Sigmoid colon (tissue), 7 donors: Measurements from ENCODE around the gene WDR6. TPM values are rescaled to one million over a fixed set of nuclear protein-coding genes. Genes with fewer than 3 reads are reported as not detected.

Source experiments
- DNase-seq: peaks from one replicate; pipeline ENCODE4 v3.0.0-alpha.2; 2019
- H3K27ac ChIP-seq, 4 donors: fragments of 200-600 bp; sonication (generic); one replicate each; pipeline ENCODE4 v1.5.1; 2016 to 2019; ENCODE audit warnings: mild to moderate bottlenecking in 1 of 4
- H3K27me3 ChIP-seq, 3 donors: fragments of 200-600 bp; sonication (generic); one replicate each; pipeline ENCODE4 v1.5.1; 2019; ENCODE audit warnings: mild to moderate bottlenecking in 1 of 3
- H3K36me3 ChIP-seq, 4 donors: fragments of 200-600 bp; sonication (generic); one replicate each; pipeline ENCODE4 v1.5.1; 2016 to 2019
- H3K4me1 ChIP-seq, 4 donors: fragments of 200-600 bp; sonication (generic); one replicate each; pipeline ENCODE4 v1.5.1; 2017 to 2019
- H3K4me3 ChIP-seq, 4 donors: fragments of 200-600 bp; sonication (generic); one replicate each; pipeline ENCODE4 v1.5.1; 2017 to 2019; ENCODE audit warnings: mild to moderate bottlenecking in 2 of 4, moderate library complexity in 1 of 4
- H3K9me3 ChIP-seq, 4 donors: fragments of 200-600 bp in 3 of 4; sonication (generic) in 3 of 4; one replicate each; pipeline versions ENCODE4 v1.5.1 to v1.6.1; 2013 to 2019
- EP300 ChIP-seq, 4 donors: sonication (generic); formaldehyde crosslinking; IDR thresholded peaks; one replicate each; pipeline ENCODE4 v1.6.1; 2017; ENCODE audit warnings: antibody characterized with exemption in 4 of 4
- POLR2A ChIP-seq, 2 donors: fragments of 450-650 bp; IDR thresholded peaks; one replicate each; pipeline ENCODE4 v1.6.1; 2016; ENCODE audit warnings: antibody characterized with exemption in 2 of 2, mild to moderate bottlenecking in 2 of 2, moderate library complexity in 2 of 2
- POLR2AphosphoS5 ChIP-seq, 4 donors: sonication (generic); formaldehyde crosslinking; IDR thresholded peaks; one replicate each; pipeline ENCODE4 v1.6.1; 2017; ENCODE audit warnings: antibody characterized with exemption in 4 of 4
- WGBS, 2 donors: extraction: QIAGEN DNeasy Blood & Tissue Kit; methylation state at CpG; one replicate each; pipeline ENCODE4 v1.1.7; 2013; 5-methylcytosine and 5-hydroxymethylcytosine counted together
- intact Hi-C: fragments of 100-400 bp; cut with DNase I; formaldehyde crosslinking; loops from one replicate; pipeline ENCODE4 v1.15.1; 2023
- polyA plus RNA-seq, 3 donors: library from polyadenylated mRNA; stranded (reverse); fragments of 200-250 nt; gene quantifications; one replicate each; pipeline ENCODE4 v1.2.3, GENCODE V29; 2013
- total RNA-seq, 4 donors: library from RNA; depleted of rRNA; stranded (reverse); fragments of >200 nt; gene quantifications; one replicate each; pipeline ENCODE4 v1.1.0, GENCODE V29; 2016
- TF ChIP-seq, protein P1 (sequence below), 4 experiments: fragments of 450-650 bp in 3 of 4; fragments of 200-600 bp in 1 of 4; IDR thresholded peaks; one replicate each; pipeline ENCODE4 v1.5.1; 2016 to 2019; ENCODE audit warnings: antibody characterized with exemption in 4 of 4, mild to moderate bottlenecking in 3 of 4, moderate library complexity in 2 of 4
- donor health status: healthy with polysubstance abuse.
- donor health status: Bipolar disorder and iron deficiency.
- donor health status: healthy.

WDR6 gene
- total and polyA plus RNA-seq, 7 donors, result 21.0 to 124 (median 89.2) TPM

DNA sequence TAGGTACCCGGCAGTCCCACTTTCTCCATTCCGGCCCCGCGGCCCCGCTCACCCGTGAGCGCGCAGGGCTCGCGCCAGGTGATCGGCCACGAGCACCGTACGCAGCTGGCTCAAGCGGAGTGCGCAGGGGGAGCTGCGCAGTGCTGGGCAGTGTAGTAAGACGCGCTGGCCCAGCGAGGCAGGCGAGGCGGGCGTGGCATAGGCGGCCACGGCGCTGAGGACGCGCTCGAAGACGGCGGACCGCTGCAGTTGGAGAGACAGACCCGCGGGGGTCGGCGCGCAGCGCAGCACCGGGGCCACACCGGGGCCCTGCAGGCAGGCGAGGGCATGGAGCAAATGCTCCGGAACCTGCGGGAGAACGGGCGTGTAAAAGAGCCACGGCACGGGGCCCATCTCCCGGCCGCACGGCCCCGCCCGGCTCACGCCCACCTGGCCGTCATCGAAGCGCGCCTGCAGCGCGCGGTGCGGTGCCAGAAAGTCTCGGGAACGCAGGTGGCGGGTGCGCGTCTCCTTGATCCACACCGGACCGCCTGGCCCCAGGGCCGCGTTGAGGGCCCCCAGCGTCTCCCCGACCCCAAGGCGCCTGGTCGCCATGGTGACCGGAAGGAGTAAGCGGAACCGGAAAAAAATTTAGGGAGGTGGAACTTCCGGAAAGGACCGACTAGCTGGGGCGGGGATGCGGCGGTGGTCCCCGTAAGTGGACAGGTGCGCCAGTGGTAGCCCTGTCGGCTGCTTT is 10.9 kb downstream of the WDR6 start, which contains the start of gene DALRD3:
DALRD3 (minus strand) TSS at position 610 of the 736 bp plus-strand sequence; CDS start at position 594, 16 bp downstream.
- Histone ChIP-seq H3K4me3 (peak within 1 kb of the TSS; percentile 72 to 81 (median 74)), H3K27ac (peak within 1 kb of the TSS; percentile 76 to 100 (median 82)), H3K4me1 (peaks cover 0 to 50% (median 40%) of the 10 kb centered on the region in 4 donors), H3K9me3 (no peaks in the 10 kb centered on the region), H3K36me3 (peaks cover 0 to 35% (median 29%) of the 10 kb centered on the region in 4 donors), H3K27me3 (no peaks in the 10 kb centered on the region)
- DNase-seq, result peak; percentile 81
- intact Hi-C loops, result no loop called here
- TF ChIP-seq EP300 (IDR thresholded peaks at IDR 0.05) (no peak), POLR2A (IDR thresholded peaks at IDR 0.05) (peak; percentile 51 to 62), POLR2AphosphoS5 (IDR thresholded peaks at IDR 0.05) (peak; percentile 44 to 75 (median 62))
- TF ChIP-seq, protein P1, sequence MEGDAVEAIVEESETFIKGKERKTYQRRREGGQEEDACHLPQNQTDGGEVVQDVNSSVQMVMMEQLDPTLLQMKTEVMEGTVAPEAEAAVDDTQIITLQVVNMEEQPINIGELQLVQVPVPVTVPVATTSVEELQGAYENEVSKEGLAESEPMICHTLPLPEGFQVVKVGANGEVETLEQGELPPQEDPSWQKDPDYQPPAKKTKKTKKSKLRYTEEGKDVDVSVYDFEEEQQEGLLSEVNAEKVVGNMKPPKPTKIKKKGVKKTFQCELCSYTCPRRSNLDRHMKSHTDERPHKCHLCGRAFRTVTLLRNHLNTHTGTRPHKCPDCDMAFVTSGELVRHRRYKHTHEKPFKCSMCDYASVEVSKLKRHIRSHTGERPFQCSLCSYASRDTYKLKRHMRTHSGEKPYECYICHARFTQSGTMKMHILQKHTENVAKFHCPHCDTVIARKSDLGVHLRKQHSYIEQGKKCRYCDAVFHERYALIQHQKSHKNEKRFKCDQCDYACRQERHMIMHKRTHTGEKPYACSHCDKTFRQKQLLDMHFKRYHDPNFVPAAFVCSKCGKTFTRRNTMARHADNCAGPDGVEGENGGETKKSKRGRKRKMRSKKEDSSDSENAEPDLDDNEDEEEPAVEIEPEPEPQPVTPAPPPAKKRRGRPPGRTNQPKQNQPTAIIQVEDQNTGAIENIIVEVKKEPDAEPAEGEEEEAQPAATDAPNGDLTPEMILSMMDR (IDR thresholded peaks at IDR 0.05), result no peak
- WGBS, 2 donors, result 0% methylated on average over 85 of the region's 85 CpGs

DNA sequence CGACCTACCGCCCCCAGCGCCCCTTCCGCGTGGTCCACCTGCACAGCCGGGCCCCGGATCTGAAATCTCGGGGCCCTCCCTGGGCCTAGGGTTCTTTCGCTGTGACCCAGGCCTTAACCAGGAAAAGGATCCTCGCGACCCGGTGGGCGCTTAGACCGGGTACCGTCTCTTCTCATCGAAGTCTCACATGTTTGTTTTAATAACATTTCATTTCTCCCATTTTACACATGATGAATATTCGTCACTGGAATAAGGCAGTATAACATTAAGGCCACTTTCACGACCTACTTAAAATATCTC is 11.5 kb downstream of the WDR6 start:
- H3K27ac ChIP-seq, result peak overlapping the region; percentile 76 to 83 (median 82)
- 1 to 2% methylated on average over 18 of the region's 18 CpGs for WGBS, 2 donors
- peaks cover 0 to 52% (median 43%) of the 10 kb centered on the region in 4 donors for H3K4me1 ChIP-seq
- TF ChIP-seq EP300 (IDR thresholded peaks at IDR 0.05) (no peak), POLR2AphosphoS5 (IDR thresholded peaks at IDR 0.05) (no peak), POLR2A (IDR thresholded peaks at IDR 0.05) (no peak)
- TF ChIP-seq, protein P1 (IDR thresholded peaks at IDR 0.05), result no peak
- peaks cover 0 to 36% (median 28%) of the 10 kb centered on the region in 4 donors for H3K36me3 ChIP-seq
- H3K4me3 ChIP-seq, result peak overlapping the region; percentile 72 to 81 (median 74)
- H3K27me3 ChIP-seq, result no peaks in the 10 kb centered on the region
- intact Hi-C loops, result no loop called here
- no peaks in the 10 kb centered on the region for H3K9me3 ChIP-seq
- DNase-seq, result no peak

DNA sequence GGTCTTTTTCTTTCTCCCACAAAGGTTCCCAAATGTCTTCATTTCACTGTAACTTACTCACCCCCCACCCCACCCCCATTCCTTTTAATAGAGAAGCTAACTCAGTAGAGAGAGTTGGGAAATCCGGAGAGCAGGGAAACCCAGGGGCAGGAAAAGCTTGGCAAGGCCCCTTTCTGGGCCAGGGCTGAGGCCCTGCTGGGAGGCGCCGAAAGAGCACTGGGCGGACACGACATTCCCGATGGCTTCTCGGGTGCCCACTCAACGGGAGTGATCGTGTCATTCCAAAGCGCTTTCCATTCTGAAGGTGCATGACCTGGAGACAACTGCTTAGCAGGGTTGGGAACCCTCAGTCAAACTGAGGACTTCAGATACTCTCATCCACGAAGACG is 12.7 kb downstream of the WDR6 start:
- 13 to 43% methylated on average over 12 of the region's 12 CpGs for WGBS, 2 donors
- peak overlapping the region; percentile 99 to 100 (median 100) for H3K27ac ChIP-seq
- no peaks in the 10 kb centered on the region for H3K27me3 ChIP-seq
- H3K4me1 ChIP-seq, result peaks cover 0 to 54% (median 46%) of the 10 kb centered on the region in 4 donors
- DNase-seq, result no peak
- TF ChIP-seq EP300 (IDR thresholded peaks at IDR 0.05) (no peak), POLR2AphosphoS5 (IDR thresholded peaks at IDR 0.05) (no peak), POLR2A (IDR thresholded peaks at IDR 0.05) (no peak)
- TF ChIP-seq, protein P1 (IDR thresholded peaks at IDR 0.05), result no peak
- peak overlapping the region in 3 of 4 donors; percentile 79 to 82 (median 82) for H3K4me3 ChIP-seq
- H3K36me3 ChIP-seq, result peaks cover 4 to 37% (median 26%) of the 10 kb centered on the region in 4 donors
- H3K9me3 ChIP-seq, result no peaks in the 10 kb centered on the region
- intact Hi-C loops, result loop anchor here (5.0 kb wide), 1 partner anchor 72 kb away; the partner anchor contains the start of gene QRICH1

DNA sequence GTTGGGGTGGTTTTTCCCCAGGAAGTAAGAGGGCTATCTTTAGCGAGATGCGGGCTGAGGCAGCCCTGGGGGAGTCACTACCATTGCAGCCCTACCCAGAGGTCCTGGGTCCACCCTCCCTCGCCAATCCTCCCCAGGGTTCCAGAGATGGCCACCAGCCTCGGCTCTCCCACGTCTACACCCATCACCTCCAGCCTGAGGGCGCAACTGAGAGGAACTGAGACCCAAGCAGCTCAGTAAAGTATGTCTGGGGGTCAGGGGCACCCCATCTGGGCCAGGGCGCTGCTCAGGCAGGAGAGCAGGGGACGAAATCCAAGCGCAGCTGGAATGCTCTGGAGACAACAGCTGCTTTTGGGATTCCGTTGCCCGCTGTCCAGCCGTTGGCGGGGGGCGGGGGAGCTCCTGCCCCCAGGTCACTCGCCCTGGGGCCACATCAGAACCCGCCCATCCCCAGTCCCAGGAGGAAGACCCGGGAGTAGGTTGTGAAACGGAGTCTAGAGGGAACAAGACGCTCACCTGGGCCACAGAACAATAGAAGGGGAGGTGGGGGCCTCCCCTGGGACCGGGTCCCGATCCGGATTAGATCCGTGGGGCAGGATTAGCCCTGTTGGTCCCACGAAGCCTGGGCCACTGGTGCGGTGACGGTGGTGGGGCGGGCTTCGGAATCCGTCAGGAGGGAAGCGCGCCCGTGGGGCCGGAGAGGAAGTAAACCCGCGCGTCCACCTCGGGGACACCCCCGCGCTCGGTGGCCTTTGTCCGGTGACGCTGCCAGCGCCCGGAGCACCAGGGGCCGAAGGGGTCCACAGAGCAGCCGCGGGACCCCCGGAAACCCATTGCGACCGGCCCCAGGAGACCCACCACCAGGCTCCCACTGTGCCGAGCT is 13.4 kb downstream of the WDR6 start:
- TF ChIP-seq, protein P1 (IDR thresholded peaks at IDR 0.05), result no peak
- TF ChIP-seq POLR2A (IDR thresholded peaks at IDR 0.05), result no peak
- TF ChIP-seq EP300 (IDR thresholded peaks at IDR 0.05), result no peak
- no peak for TF ChIP-seq POLR2AphosphoS5 (IDR thresholded peaks at IDR 0.05)
- Histone ChIP-seq H3K27me3 (no peaks in the 10 kb centered on the region), H3K36me3 (peaks cover 4 to 37% (median 26%) of the 10 kb centered on the region in 4 donors), H3K9me3 (no peaks in the 10 kb centered on the region), H3K4me3 (peak overlapping the region; percentile 79 to 96 (median 82)), H3K27ac (peak overlapping the region; percentile 99 to 100 (median 100)), H3K4me1 (peaks cover 0 to 56% (median 47%) of the 10 kb centered on the region in 4 donors)
- DNase-seq, result peak; percentile 81
- WGBS, 2 donors, result 0 to 1% methylated on average over 51 of the region's 51 CpGs
- intact Hi-C loops, result loop anchor here (5.0 kb wide), 1 partner anchor 72 kb away; the partner anchor contains the start of gene QRICH1
